HG03060 (cell line): ENCODE data around the gene CDH22.

Experiments
- ATAC-seq: cut with Tn5 transposase; IDR thresholded peaks from one replicate; pipeline ENCODE4 v1.9.1; 2021; ENCODE audit warnings: low read depth, moderate number of reproducible peaks; ENCODE audit not compliant: unreplicated experiment

The CDH22 gene

GRCh38 chr20:46130534-46130933 lies 177.8 kb downstream of the CDH22 start:
- no peak for ATAC-seq

DNA sequence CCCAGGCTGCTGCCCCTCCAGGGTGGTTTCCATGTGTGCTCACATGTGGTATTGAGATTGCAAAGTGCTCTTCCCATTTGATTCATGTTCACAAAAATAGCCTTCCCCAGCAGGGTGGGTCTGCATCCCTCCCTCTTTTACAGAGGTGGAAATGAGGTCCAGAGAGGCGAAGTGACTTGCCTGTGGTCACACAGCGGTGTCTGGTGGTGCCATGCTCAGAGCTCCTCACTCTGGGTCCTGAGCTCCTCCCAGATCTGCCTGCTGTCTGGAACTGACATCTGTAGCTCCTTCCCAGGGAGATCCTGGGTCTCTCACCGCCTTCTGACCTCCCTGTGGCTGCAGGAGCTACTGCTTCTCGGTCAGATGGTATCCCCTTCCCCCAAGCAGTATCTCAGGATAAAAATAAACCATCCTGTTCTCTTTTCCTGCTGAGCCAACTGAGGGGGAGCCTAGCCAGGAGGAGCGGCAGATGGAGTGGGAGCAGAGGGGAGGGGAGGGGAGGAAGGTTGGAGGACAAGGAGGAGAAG lies 178.3 kb downstream of the CDH22 start:
- ATAC-seq: no peak

- ATAC-seq: no peak
Observed at GRCh38 chr20:46128310-46129151, 179.8 kb downstream of the CDH22 start.

DNA sequence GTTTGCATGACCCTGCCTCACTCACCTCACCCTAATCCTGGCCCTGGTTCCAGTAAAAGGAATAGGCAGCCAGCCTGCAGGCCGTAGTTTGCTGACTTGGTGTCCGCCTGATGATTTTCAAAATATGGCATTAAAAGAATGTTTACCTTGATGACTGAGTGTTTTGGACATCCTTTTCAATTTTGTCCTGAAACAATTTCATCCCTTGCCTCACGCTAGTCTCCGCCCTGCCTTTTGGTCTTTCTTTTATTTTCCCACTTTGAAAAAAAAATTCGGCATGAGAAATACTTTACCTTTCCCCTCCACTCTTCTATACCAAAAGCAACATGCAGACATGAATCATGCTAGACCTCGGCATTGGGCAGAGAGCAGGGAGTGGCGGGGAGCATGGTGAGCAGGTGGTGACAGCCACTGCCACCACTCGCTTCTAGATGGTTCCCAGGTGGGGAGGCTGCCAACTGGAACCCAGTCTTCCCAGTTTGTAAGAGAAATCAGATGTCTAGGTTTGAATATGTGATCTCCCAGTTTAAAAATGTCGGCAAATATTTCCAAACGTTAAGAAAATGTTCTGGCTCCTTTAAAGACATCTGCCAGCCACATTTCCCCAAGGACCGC lies 180.8 kb downstream of the CDH22 start:
- no peak for ATAC-seq

GRCh38 chr20:46126440-46127056 lies 181.8 kb downstream of the CDH22 start:
- no peak for ATAC-seq
